CD4-positive, alpha-beta T cell (primary cell): ENCODE measurements around the gene ZFPM1. TPM values are rescaled to one million over a fixed set of nuclear protein-coding genes. Genes with fewer than 3 reads are reported as not detected.

Source experiments
- ATAC-seq: fragments of 200-7000 bp; cut with Tn5 transposase; one replicate; pipeline ENCODE4 v1.10.0; 2022; ENCODE audit warnings: mild to moderate bottlenecking; ENCODE audit not compliant: poor library complexity
- CTCF ChIA-PET: fragments of 350-600 bp; sonication (Branson Sonifier 250); formaldehyde crosslinking; loops from one replicate; lab custom pipeline; 2021; ENCODE audit warnings: antibody characterized with exemption, inconsistent platforms; lab: Charles Lee
- POLR2A ChIA-PET: fragments of 350-600 bp; sonication (Branson Sonifier 250); formaldehyde crosslinking; loops from one replicate; lab custom pipeline; 2021; ENCODE audit warnings: antibody characterized with exemption, inconsistent platforms; lab: Charles Lee
- DNase-seq, 14 experiments: peaks; one replicate each; pipeline ENCODE4 v3.0.0-alpha.2; 2013 to 2020; ENCODE audit warnings: mixed read lengths in 2 of 14
- H3K27ac ChIP-seq, 2 donors: one replicate each; pipeline versions ENCODE4 v1.5.1 to v1.7.0; 2013; ENCODE audit warnings: low read length in 2 of 2, low read depth in 1 of 2, mild to moderate bottlenecking in 1 of 2
- H3K27me3 ChIP-seq, 2 experiments: 1 replicate in 1 of 2; 2 replicates in 1 of 2; pipeline versions ENCODE4 v1.6.1 to v1.7.0; 2013; ENCODE audit warnings: low read length in 2 of 2, control low read depth in 1 of 2, mild to moderate bottlenecking in 1 of 2, moderate library complexity in 1 of 2; ENCODE audit not compliant: insufficient read depth in 2 of 2, control insufficient read depth in 1 of 2
- H3K36me3 ChIP-seq: one replicate; pipeline ENCODE4 v1.6.1; 2013; ENCODE audit warnings: low read length, control low read depth; ENCODE audit not compliant: insufficient read depth
- H3K4me1 ChIP-seq: one replicate; pipeline ENCODE4 v1.6.1; 2013; ENCODE audit warnings: low read length, control low read depth; ENCODE audit not compliant: insufficient read depth
- H3K4me3 ChIP-seq: one replicate; pipeline ENCODE4 v1.5.1; 2013; ENCODE audit warnings: mild to moderate bottlenecking, low read length, moderate library complexity
- H3K9me3 ChIP-seq, 2 experiments: 1 replicate in 1 of 2; 2 replicates in 1 of 2; pipeline versions ENCODE4 v1.6.1 to v1.7.0; 2013; ENCODE audit warnings: low read length in 2 of 2, mild to moderate bottlenecking in 2 of 2, control low read depth in 1 of 2, moderate library complexity in 1 of 2; ENCODE audit not compliant: control insufficient read depth in 1 of 2, insufficient read depth in 1 of 2
- H3K27ac Mint-ChIP-seq: one replicate; pipeline ENCODE4 v1.8.0; 2020; ENCODE audit warnings: mixed read lengths
- H3K27me3 Mint-ChIP-seq: one replicate; pipeline ENCODE4 v1.8.0; 2021; ENCODE audit warnings: mixed read lengths
- H3K36me3 Mint-ChIP-seq: one replicate; pipeline ENCODE4 v1.8.0; 2021; ENCODE audit warnings: low read depth, mixed read lengths
- H3K4me1 Mint-ChIP-seq: one replicate; pipeline ENCODE4 v1.8.0; 2021; ENCODE audit warnings: low read depth, mixed read lengths
- H3K4me3 Mint-ChIP-seq: one replicate; pipeline ENCODE4 v1.8.0; 2020; ENCODE audit warnings: mild to moderate bottlenecking, mixed read lengths
- H3K9me3 Mint-ChIP-seq: one replicate; pipeline ENCODE4 v1.8.0; 2020; ENCODE audit warnings: mixed read lengths
- CTCF ChIP-seq: fragments of 200-600 bp; IDR thresholded peaks from one replicate; pipeline ENCODE4 v1.8.0; 2022; ENCODE audit warnings: antibody characterized with exemption, mild to moderate bottlenecking
- intact Hi-C, 2 experiments: fragments of 100-400 bp; cut with DNase I in 1 of 2; cut with micrococcal nuclease in 1 of 2; formaldehyde crosslinking; loops; one replicate each; pipeline versions ENCODE4 v1.15.1 to v1.9.0; 2023 to 2025; cut with DNase I, micrococcal nuclease
- total RNA-seq, 174 experiments: library from RNA in 2 of 174; stranded (reverse) in 2 of 174; gene quantifications; one replicate each; pipeline ENCODE4 v1.2.3 and lab custom pipeline; 2021 to 2026

Gene ZFPM1
- total RNA-seq, 2 experiments from 2014 or later, result 22.8 to 24.2 TPM

- Mint-ChIP-seq H3K36me3 (no peaks in the 10 kb centered on the region), H3K27me3 (no peaks in the 10 kb centered on the region), H3K4me3 (no peak overlapping the region), H3K27ac (no peak overlapping the region), H3K4me1 (no peaks in the 10 kb centered on the region), H3K9me3 (no peaks in the 10 kb centered on the region)
- POLR2A ChIA-PET, result no interaction called here
- H3K9me3 ChIP-seq, result no peaks in the 10 kb centered on the region
- TF ChIP-seq CTCF, result no peak
- H3K27ac ChIP-seq, result no peak overlapping the region
- ATAC-seq (no peak), DNase-seq (no peak)
- peaks cover 8% of the 10 kb centered on the region for H3K4me1 ChIP-seq
- H3K36me3 ChIP-seq, result no peaks in the 10 kb centered on the region
- intact Hi-C loops, result no loop called here
- CTCF ChIA-PET, result no interaction called here
- H3K27me3 ChIP-seq, result no peaks in the 10 kb centered on the region
- no peak overlapping the region for H3K4me3 ChIP-seq
These were observed 47.6 kb upstream of the ZFPM1 start for GRCh38 chr16:88405216-88406060.

- no peaks in the 10 kb centered on the region for H3K4me1 Mint-ChIP-seq
- POLR2A ChIA-PET, result no interaction called here
- no peaks in the 10 kb centered on the region for H3K27me3 ChIP-seq
- H3K36me3 ChIP-seq, result no peaks in the 10 kb centered on the region
- intact Hi-C loops, result no loop called here
- H3K36me3 Mint-ChIP-seq, result no peaks in the 10 kb centered on the region
- ATAC-seq (no peak), DNase-seq (no peak)
- no peaks in the 10 kb centered on the region for H3K9me3 ChIP-seq
- H3K9me3 Mint-ChIP-seq, result no peaks in the 10 kb centered on the region
- no peak overlapping the region for H3K27ac Mint-ChIP-seq
- no peak overlapping the region for H3K4me3 ChIP-seq
- H3K27ac ChIP-seq, result no peak overlapping the region
- no peak for TF ChIP-seq CTCF
- H3K27me3 Mint-ChIP-seq, result no peaks in the 10 kb centered on the region
- no peak overlapping the region for H3K4me3 Mint-ChIP-seq
- CTCF ChIA-PET, result no interaction called here
- H3K4me1 ChIP-seq, result peaks cover 8% of the 10 kb centered on the region
These were observed 46.7 kb upstream of the ZFPM1 start for GRCh38 chr16:88406096-88407041.

GRCh38 chr16:88407042-88407420 lies 46.0 kb upstream of the ZFPM1 start:
- ChIA-PET CTCF (no interaction called here), POLR2A (no interaction called here)
- Mint-ChIP-seq H3K36me3 (no peaks in the 10 kb centered on the region), H3K27me3 (no peaks in the 10 kb centered on the region), H3K4me3 (no peak overlapping the region), H3K4me1 (no peaks in the 10 kb centered on the region), H3K9me3 (no peaks in the 10 kb centered on the region), H3K27ac (no peak overlapping the region)
- no peak overlapping the region for H3K27ac ChIP-seq
- ATAC-seq (no peak), DNase-seq (no peak)
- H3K36me3 ChIP-seq, result no peaks in the 10 kb centered on the region
- H3K4me3 ChIP-seq, result no peak overlapping the region
- no peak for TF ChIP-seq CTCF
- no peaks in the 10 kb centered on the region for H3K9me3 ChIP-seq
- H3K4me1 ChIP-seq, result peaks cover 8% of the 10 kb centered on the region
- no peaks in the 10 kb centered on the region for H3K27me3 ChIP-seq
- intact Hi-C loops, result no loop called here
